ENCODE data around the gene IL4R.

DNA sequence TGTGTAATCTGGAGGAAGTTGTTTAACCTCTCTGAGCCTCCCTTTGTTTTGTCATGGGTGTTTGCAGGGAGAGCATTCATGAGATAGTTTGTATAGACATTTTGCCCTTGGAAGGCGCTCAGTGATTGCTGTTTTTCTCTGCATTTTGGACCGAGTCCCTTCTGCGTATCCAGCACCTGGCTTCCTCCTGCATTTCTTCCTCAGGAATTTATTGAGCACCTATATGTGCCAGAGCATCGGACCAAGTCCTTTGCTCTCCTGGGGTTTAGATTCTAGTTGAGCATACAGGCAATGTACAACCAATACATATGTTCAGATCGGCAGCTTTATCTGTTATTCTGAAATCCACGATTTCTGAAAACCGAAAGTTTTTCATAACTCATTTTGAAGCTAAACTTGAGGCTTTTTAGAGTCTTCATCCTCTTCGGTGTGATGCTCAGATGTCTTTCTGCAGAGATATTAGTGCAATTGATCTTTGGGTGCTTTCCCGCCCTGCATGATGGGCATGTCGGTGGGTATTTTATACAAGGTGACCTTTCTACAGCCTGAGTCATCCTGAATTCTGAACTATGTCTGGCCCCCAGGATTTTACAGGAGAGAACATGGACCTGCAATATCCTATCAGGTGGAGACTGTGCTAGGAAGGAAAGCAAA lies 4.1 kb downstream of the IL4R start:
- TF ChIP-seq, protein P1, sequence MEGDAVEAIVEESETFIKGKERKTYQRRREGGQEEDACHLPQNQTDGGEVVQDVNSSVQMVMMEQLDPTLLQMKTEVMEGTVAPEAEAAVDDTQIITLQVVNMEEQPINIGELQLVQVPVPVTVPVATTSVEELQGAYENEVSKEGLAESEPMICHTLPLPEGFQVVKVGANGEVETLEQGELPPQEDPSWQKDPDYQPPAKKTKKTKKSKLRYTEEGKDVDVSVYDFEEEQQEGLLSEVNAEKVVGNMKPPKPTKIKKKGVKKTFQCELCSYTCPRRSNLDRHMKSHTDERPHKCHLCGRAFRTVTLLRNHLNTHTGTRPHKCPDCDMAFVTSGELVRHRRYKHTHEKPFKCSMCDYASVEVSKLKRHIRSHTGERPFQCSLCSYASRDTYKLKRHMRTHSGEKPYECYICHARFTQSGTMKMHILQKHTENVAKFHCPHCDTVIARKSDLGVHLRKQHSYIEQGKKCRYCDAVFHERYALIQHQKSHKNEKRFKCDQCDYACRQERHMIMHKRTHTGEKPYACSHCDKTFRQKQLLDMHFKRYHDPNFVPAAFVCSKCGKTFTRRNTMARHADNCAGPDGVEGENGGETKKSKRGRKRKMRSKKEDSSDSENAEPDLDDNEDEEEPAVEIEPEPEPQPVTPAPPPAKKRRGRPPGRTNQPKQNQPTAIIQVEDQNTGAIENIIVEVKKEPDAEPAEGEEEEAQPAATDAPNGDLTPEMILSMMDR (conservative IDR thresholded peaks at IDR 0.05; ENCODE audit: low read length), result no peak
- TF ChIP-seq EZH2phosphoT487 (IDR thresholded peaks at IDR 0.05; ENCODE audit: borderline replicate concordance), result no peak

Data from Loucy (cell line).